Measurements from ENCODE around the gene ANKFN1.
A peak's percentile ranks its signal among the peaks of the same experiment; 100 is the strongest.

Gene ANKFN1

GRCh38 chr17:56316604-56317003, 163.3 kb downstream of the ANKFN1 start:
- Histone ChIP-seq H3K36me3 (ENCODE audit: low read depth) (no peaks in the 10 kb centered on the region), H3K9me3 (ENCODE audit: severe bottlenecking) (no peaks in the 10 kb centered on the region), H3K4me1 (ENCODE audit: insufficient read depth, poor library complexity, severe bottlenecking) (no peaks in the 10 kb centered on the region), H3K4me3 (ENCODE audit: severe bottlenecking) (no peak overlapping the region), H3K27me3 (ENCODE audit: insufficient read depth, poor library complexity, severe bottlenecking) (peaks cover 13% of the 10 kb centered on the region), H3K27ac (ENCODE audit: poor library complexity, severe bottlenecking) (no peak overlapping the region)
- no peak for TF ChIP-seq CTCF (IDR thresholded peaks at IDR 0.05; ENCODE audit: poor library complexity, severe bottlenecking)
- ATAC-seq (ENCODE audit: low read depth) (no peak), DNase-seq (ENCODE audit: low spot score) (no peak)

DNA sequence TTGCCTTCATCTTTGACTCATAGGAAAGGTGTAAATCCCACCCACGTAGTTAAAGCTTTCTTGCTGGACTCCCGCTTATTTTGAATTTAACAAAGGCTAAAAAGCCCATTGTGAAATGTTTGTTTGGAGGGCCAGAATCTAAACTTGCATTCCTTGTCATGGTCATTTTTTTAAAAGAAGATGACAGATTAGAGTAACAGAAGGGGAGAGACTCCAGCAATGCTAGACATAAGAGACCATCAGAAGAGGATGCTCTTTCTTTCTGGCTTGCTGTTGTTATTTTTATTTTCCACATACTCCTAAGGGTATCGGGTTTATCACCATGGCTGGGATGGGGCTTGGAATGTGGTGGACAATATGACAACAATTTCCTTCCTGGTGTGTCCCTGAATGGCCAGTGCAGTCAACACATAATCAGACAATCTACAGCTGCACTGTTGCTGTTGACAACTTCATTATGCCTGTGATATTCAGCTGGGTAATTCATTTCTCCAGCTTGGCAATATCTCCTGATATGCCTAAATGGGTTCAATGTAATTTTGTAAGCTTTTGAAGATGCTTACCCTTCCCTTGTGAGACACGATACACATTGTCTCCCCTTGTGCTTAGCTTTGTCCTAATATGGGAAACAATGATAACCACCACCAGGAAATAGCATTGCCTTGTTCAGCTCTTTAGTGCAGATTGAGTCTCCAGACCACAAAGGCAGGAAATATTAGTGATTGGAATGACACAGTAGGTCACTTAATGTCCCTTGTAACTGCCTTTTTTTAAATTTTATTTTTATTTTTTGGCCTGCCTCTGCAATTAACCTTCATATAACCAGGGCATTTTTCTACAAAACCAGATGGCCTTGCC, 164.3 kb downstream of the ANKFN1 start:
- H3K4me3 ChIP-seq (ENCODE audit: severe bottlenecking) = no peak overlapping the region
- peaks cover 13% of the 10 kb centered on the region for H3K27me3 ChIP-seq (ENCODE audit: insufficient read depth, poor library complexity, severe bottlenecking)
- H3K9me3 ChIP-seq (ENCODE audit: severe bottlenecking) = no peaks in the 10 kb centered on the region
- DNase-seq (ENCODE audit: low spot score) (no peak), ATAC-seq (ENCODE audit: low read depth) (no peak)
- H3K36me3 ChIP-seq (ENCODE audit: low read depth) = no peaks in the 10 kb centered on the region
- H3K27ac ChIP-seq (ENCODE audit: poor library complexity, severe bottlenecking) = no peak overlapping the region
- no peak for TF ChIP-seq CTCF (IDR thresholded peaks at IDR 0.05; ENCODE audit: poor library complexity, severe bottlenecking)
- no peaks in the 10 kb centered on the region for H3K4me1 ChIP-seq (ENCODE audit: insufficient read depth, poor library complexity, severe bottlenecking)

DNA sequence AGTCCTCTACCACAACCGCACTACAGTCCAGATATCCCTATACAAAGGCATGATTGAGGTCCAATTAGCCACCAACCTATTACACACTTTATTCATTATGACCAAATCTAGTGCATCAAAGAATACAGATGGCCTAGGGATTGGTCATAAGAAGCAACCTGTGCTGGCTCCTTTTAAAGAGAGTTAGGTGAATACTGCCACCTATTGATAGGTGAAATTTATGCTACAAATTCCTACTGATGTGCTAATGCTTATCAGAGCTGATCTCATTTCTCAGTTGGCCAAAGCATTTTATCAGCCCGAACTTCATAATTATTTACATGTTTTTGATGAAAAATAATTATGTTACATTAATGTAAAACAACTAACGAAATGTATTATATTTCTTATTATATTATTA, 166.3 kb downstream of the ANKFN1 start:
- peaks cover 32% of the 10 kb centered on the region for H3K27me3 ChIP-seq (ENCODE audit: insufficient read depth, poor library complexity, severe bottlenecking)
- DNase-seq (ENCODE audit: low spot score) (no peak), ATAC-seq (ENCODE audit: low read depth) (peak; percentile 86)
- H3K9me3 ChIP-seq (ENCODE audit: severe bottlenecking) = no peaks in the 10 kb centered on the region
- peak; percentile 80 for TF ChIP-seq CTCF (IDR thresholded peaks at IDR 0.05; ENCODE audit: poor library complexity, severe bottlenecking)
- H3K4me1 ChIP-seq (ENCODE audit: insufficient read depth, poor library complexity, severe bottlenecking) = no peaks in the 10 kb centered on the region
- H3K27ac ChIP-seq (ENCODE audit: poor library complexity, severe bottlenecking) = no peak overlapping the region
- H3K4me3 ChIP-seq (ENCODE audit: severe bottlenecking) = no peak overlapping the region
- no peaks in the 10 kb centered on the region for H3K36me3 ChIP-seq (ENCODE audit: low read depth)

DNA sequence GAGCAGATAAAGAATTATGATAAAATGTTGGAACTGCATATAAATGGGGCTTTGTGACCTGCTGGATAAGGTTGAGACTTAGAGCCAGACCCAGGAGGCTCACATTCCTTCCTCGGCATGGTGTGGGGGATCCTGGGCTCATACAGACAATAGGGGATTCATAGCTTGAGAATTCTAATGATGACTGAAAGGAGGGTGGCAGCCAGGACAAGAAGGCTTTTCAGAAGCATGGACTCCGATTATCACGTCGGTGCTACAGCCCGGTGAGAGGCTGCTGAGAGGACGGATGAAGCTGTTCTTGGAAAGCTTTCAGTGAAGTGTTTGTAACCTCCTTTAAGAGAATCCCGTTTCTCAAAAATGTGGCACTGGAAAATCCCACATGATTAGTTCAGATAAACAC, 167.2 kb downstream of the ANKFN1 start:
- Histone ChIP-seq H3K27ac (ENCODE audit: poor library complexity, severe bottlenecking) (no peak overlapping the region), H3K36me3 (ENCODE audit: low read depth) (no peaks in the 10 kb centered on the region), H3K9me3 (ENCODE audit: severe bottlenecking) (no peaks in the 10 kb centered on the region), H3K27me3 (ENCODE audit: insufficient read depth, poor library complexity, severe bottlenecking) (peaks cover 36% of the 10 kb centered on the region), H3K4me1 (ENCODE audit: insufficient read depth, poor library complexity, severe bottlenecking) (no peaks in the 10 kb centered on the region), H3K4me3 (ENCODE audit: severe bottlenecking) (no peak overlapping the region)
- ATAC-seq (ENCODE audit: low read depth) (no peak), DNase-seq (ENCODE audit: low spot score) (no peak)
- TF ChIP-seq CTCF (IDR thresholded peaks at IDR 0.05; ENCODE audit: poor library complexity, severe bottlenecking) = no peak

DNA sequence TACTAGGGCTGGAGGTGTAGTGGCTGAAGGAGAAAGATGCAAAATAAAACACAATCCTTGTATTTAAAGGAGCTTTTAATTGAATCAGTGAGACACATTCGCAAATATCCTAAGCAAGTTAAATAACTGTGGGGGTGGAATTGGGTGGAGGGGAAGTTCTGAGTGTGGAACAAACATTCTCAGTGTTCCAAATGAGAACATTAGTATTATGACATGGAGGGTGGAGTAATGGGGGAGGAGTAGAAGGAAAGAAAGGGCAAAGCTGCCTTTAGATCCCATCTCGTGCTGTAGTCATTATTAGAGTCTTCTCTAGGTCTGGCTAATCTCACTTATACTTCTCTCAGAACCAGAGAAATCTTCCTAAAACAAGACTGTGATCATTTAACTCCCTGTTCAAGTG, 169.7 kb downstream of the ANKFN1 start:
- Histone ChIP-seq H3K9me3 (ENCODE audit: severe bottlenecking) (no peaks in the 10 kb centered on the region), H3K27me3 (ENCODE audit: insufficient read depth, poor library complexity, severe bottlenecking) (peaks cover 50% of the 10 kb centered on the region), H3K4me1 (ENCODE audit: insufficient read depth, poor library complexity, severe bottlenecking) (no peaks in the 10 kb centered on the region), H3K36me3 (ENCODE audit: low read depth) (no peaks in the 10 kb centered on the region), H3K27ac (ENCODE audit: poor library complexity, severe bottlenecking) (no peak overlapping the region), H3K4me3 (ENCODE audit: severe bottlenecking) (no peak overlapping the region)
- no peak for TF ChIP-seq CTCF (IDR thresholded peaks at IDR 0.05; ENCODE audit: poor library complexity, severe bottlenecking)
- no peak for DNase-seq (ENCODE audit: low spot score)
- no peak for ATAC-seq (ENCODE audit: low read depth)
